ENCODE measurements around the gene GRXCR1. TPM values are rescaled to one million over a fixed set of nuclear protein-coding genes. Genes with fewer than 3 reads are reported as not detected.

The GRXCR1 gene
- total and polyA plus RNA-seq, 5 donors from 2014 or later: not detected

GRCh38 chr4:42906891-42907759, 14.6 kb downstream of the GRXCR1 start:
- Mint-ChIP-seq H3K36me3 (no peaks in the 10 kb centered on the region), H3K4me3 (no peak overlapping the region), H3K27me3 (peaks cover 10% of the 10 kb centered on the region), H3K27ac (no peak overlapping the region), H3K9me3 (peaks cover 0 to 2% (median 0%) of the 10 kb centered on the region in 7 donors), H3K4me1 (no peaks in the 10 kb centered on the region)
- H3K36me3 ChIP-seq (ENCODE audit: control insufficient read depth, insufficient read depth, low read length): no peaks in the 10 kb centered on the region
- H3K9me3 ChIP-seq (ENCODE audit: control insufficient read depth in 2 of 2, low read length in 2 of 2): no peaks in the 10 kb centered on the region
- H3K4me3 ChIP-seq (ENCODE audit: low read depth, low read length): no peak overlapping the region
- ATAC-seq (ENCODE audit: low read depth in 2 of 2): no peak
- H3K27me3 ChIP-seq (ENCODE audit: control insufficient read depth, insufficient read depth, low read length): no peaks in the 10 kb centered on the region
- DNase-seq: no peak
- H3K4me1 ChIP-seq (ENCODE audit: control insufficient read depth, insufficient read depth, low read length, poor library complexity, severe bottlenecking): no peaks in the 10 kb centered on the region
- no peak overlapping the region for H3K27ac ChIP-seq (ENCODE audit: insufficient read depth, low read length, poor library complexity, severe bottlenecking)

GRCh38 chr4:42910459-42910858, 17.9 kb downstream of the GRXCR1 start:
- no peak overlapping the region for H3K4me3 Mint-ChIP-seq
- no peaks in the 10 kb centered on the region for H3K4me1 Mint-ChIP-seq
- no peak for ATAC-seq (ENCODE audit: low read depth in 2 of 2)
- no peaks in the 10 kb centered on the region for H3K36me3 Mint-ChIP-seq
- no peak overlapping the region for H3K27ac Mint-ChIP-seq
- H3K27me3 Mint-ChIP-seq: peaks cover 5% of the 10 kb centered on the region
- Histone ChIP-seq H3K4me3 (ENCODE audit: low read depth, low read length) (no peak overlapping the region), H3K27ac (ENCODE audit: insufficient read depth, low read length, poor library complexity, severe bottlenecking) (no peak overlapping the region), H3K4me1 (ENCODE audit: control insufficient read depth, insufficient read depth, low read length, poor library complexity, severe bottlenecking) (no peaks in the 10 kb centered on the region), H3K36me3 (ENCODE audit: control insufficient read depth, insufficient read depth, low read length) (no peaks in the 10 kb centered on the region), H3K9me3 (ENCODE audit: control insufficient read depth in 2 of 2, low read length in 2 of 2) (no peaks in the 10 kb centered on the region), H3K27me3 (ENCODE audit: control insufficient read depth, insufficient read depth, low read length) (no peaks in the 10 kb centered on the region)
- DNase-seq: no peak
- peaks cover 0 to 2% (median 0%) of the 10 kb centered on the region in 7 donors for H3K9me3 Mint-ChIP-seq

- Histone ChIP-seq H3K27ac (ENCODE audit: insufficient read depth, low read length, poor library complexity, severe bottlenecking) (no peak overlapping the region), H3K36me3 (ENCODE audit: control insufficient read depth, insufficient read depth, low read length) (no peaks in the 10 kb centered on the region), H3K9me3 (ENCODE audit: control insufficient read depth in 2 of 2, low read length in 2 of 2) (no peaks in the 10 kb centered on the region), H3K4me1 (ENCODE audit: control insufficient read depth, insufficient read depth, low read length, poor library complexity, severe bottlenecking) (no peaks in the 10 kb centered on the region), H3K27me3 (ENCODE audit: control insufficient read depth, insufficient read depth, low read length) (no peaks in the 10 kb centered on the region), H3K4me3 (ENCODE audit: low read depth, low read length) (no peak overlapping the region)
- Mint-ChIP-seq H3K9me3 (peaks cover 0 to under 1% (median 0%) of the 10 kb centered on the region in 7 donors), H3K36me3 (no peaks in the 10 kb centered on the region), H3K27ac (no peak overlapping the region), H3K4me3 (no peak overlapping the region), H3K27me3 (no peaks in the 10 kb centered on the region), H3K4me1 (no peaks in the 10 kb centered on the region)
- no peak for ATAC-seq (ENCODE audit: low read depth in 2 of 2)
- no peak for DNase-seq
Measured at GRCh38 chr4:42914937-42915336, 22.4 kb downstream of the GRXCR1 start.

- H3K9me3 Mint-ChIP-seq: peaks cover 0 to 3% (median 0%) of the 10 kb centered on the region in 7 donors
- H3K9me3 ChIP-seq (ENCODE audit: control insufficient read depth in 2 of 2, low read length in 2 of 2): no peaks in the 10 kb centered on the region
- H3K36me3 ChIP-seq (ENCODE audit: control insufficient read depth, insufficient read depth, low read length): no peaks in the 10 kb centered on the region
- no peaks in the 10 kb centered on the region for H3K4me1 ChIP-seq (ENCODE audit: control insufficient read depth, insufficient read depth, low read length, poor library complexity, severe bottlenecking)
- no peak overlapping the region for H3K4me3 Mint-ChIP-seq
- H3K27me3 ChIP-seq (ENCODE audit: control insufficient read depth, insufficient read depth, low read length): no peaks in the 10 kb centered on the region
- no peak overlapping the region for H3K4me3 ChIP-seq (ENCODE audit: low read depth, low read length)
- no peak for DNase-seq
- H3K36me3 Mint-ChIP-seq: no peaks in the 10 kb centered on the region
- H3K27me3 Mint-ChIP-seq: peaks cover under 1% of the 10 kb centered on the region
- no peaks in the 10 kb centered on the region for H3K4me1 Mint-ChIP-seq
- H3K27ac ChIP-seq (ENCODE audit: insufficient read depth, low read length, poor library complexity, severe bottlenecking): no peak overlapping the region
- ATAC-seq (ENCODE audit: low read depth in 2 of 2): no peak
- no peak overlapping the region for H3K27ac Mint-ChIP-seq
Measured at GRCh38 chr4:42915484-42915883, 23.0 kb downstream of the GRXCR1 start.

- Mint-ChIP-seq H3K9me3 (peaks cover 0 to 4% (median 0%) of the 10 kb centered on the region in 7 donors), H3K36me3 (no peaks in the 10 kb centered on the region), H3K27ac (no peak overlapping the region), H3K4me1 (no peaks in the 10 kb centered on the region), H3K27me3 (peaks cover 9% of the 10 kb centered on the region), H3K4me3 (no peak overlapping the region)
- DNase-seq (no peak), ATAC-seq (ENCODE audit: low read depth in 2 of 2) (no peak)
- Histone ChIP-seq H3K4me3 (ENCODE audit: low read depth, low read length) (no peak overlapping the region), H3K27me3 (ENCODE audit: control insufficient read depth, insufficient read depth, low read length) (no peaks in the 10 kb centered on the region), H3K9me3 (ENCODE audit: control insufficient read depth in 2 of 2, low read length in 2 of 2) (no peaks in the 10 kb centered on the region), H3K27ac (ENCODE audit: insufficient read depth, low read length, poor library complexity, severe bottlenecking) (no peak overlapping the region), H3K4me1 (ENCODE audit: control insufficient read depth, insufficient read depth, low read length, poor library complexity, severe bottlenecking) (no peaks in the 10 kb centered on the region), H3K36me3 (ENCODE audit: control insufficient read depth, insufficient read depth, low read length) (no peaks in the 10 kb centered on the region)
Measured at GRCh38 chr4:42917296-42917695, 24.8 kb downstream of the GRXCR1 start.

- H3K36me3 ChIP-seq (ENCODE audit: control insufficient read depth, insufficient read depth, low read length): no peaks in the 10 kb centered on the region
- Mint-ChIP-seq H3K27me3 (peaks cover 9% of the 10 kb centered on the region), H3K4me1 (no peaks in the 10 kb centered on the region), H3K9me3 (peaks cover 0 to 4% (median 0%) of the 10 kb centered on the region in 7 donors), H3K4me3 (no peak overlapping the region), H3K36me3 (no peaks in the 10 kb centered on the region), H3K27ac (no peak overlapping the region)
- H3K4me3 ChIP-seq (ENCODE audit: low read depth, low read length): no peak overlapping the region
- H3K4me1 ChIP-seq (ENCODE audit: control insufficient read depth, insufficient read depth, low read length, poor library complexity, severe bottlenecking): no peaks in the 10 kb centered on the region
- no peaks in the 10 kb centered on the region for H3K27me3 ChIP-seq (ENCODE audit: control insufficient read depth, insufficient read depth, low read length)
- H3K9me3 ChIP-seq (ENCODE audit: control insufficient read depth in 2 of 2, low read length in 2 of 2): no peaks in the 10 kb centered on the region
- ATAC-seq (ENCODE audit: low read depth in 2 of 2) (no peak), DNase-seq (no peak)
- no peak overlapping the region for H3K27ac ChIP-seq (ENCODE audit: insufficient read depth, low read length, poor library complexity, severe bottlenecking)
Measured at GRCh38 chr4:42923431-42923830, 30.9 kb downstream of the GRXCR1 start.

GRCh38 chr4:42925921-42926320, 33.4 kb downstream of the GRXCR1 start:
- no peaks in the 10 kb centered on the region for H3K36me3 Mint-ChIP-seq
- peaks cover 4% of the 10 kb centered on the region for H3K27me3 Mint-ChIP-seq
- Histone ChIP-seq H3K27ac (ENCODE audit: insufficient read depth, low read length, poor library complexity, severe bottlenecking) (no peak overlapping the region), H3K27me3 (ENCODE audit: control insufficient read depth, insufficient read depth, low read length) (no peaks in the 10 kb centered on the region), H3K36me3 (ENCODE audit: control insufficient read depth, insufficient read depth, low read length) (no peaks in the 10 kb centered on the region), H3K4me3 (ENCODE audit: low read depth, low read length) (no peak overlapping the region), H3K9me3 (ENCODE audit: control insufficient read depth in 2 of 2, low read length in 2 of 2) (no peaks in the 10 kb centered on the region), H3K4me1 (ENCODE audit: control insufficient read depth, insufficient read depth, low read length, poor library complexity, severe bottlenecking) (no peaks in the 10 kb centered on the region)
- H3K4me1 Mint-ChIP-seq: no peaks in the 10 kb centered on the region
- no peak overlapping the region for H3K27ac Mint-ChIP-seq
- H3K9me3 Mint-ChIP-seq: peaks cover 0 to 3% (median 0%) of the 10 kb centered on the region in 7 donors
- H3K4me3 Mint-ChIP-seq: no peak overlapping the region
- no peak for ATAC-seq (ENCODE audit: low read depth in 2 of 2)
- no peak for DNase-seq

- no peak for DNase-seq
- peaks cover 0 to 5% (median 0%) of the 10 kb centered on the region in 7 donors for H3K9me3 Mint-ChIP-seq
- H3K4me1 ChIP-seq (ENCODE audit: control insufficient read depth, insufficient read depth, low read length, poor library complexity, severe bottlenecking): no peaks in the 10 kb centered on the region
- no peaks in the 10 kb centered on the region for H3K36me3 Mint-ChIP-seq
- no peaks in the 10 kb centered on the region for H3K4me1 Mint-ChIP-seq
- H3K27me3 ChIP-seq (ENCODE audit: control insufficient read depth, insufficient read depth, low read length): no peaks in the 10 kb centered on the region
- no peaks in the 10 kb centered on the region for H3K27me3 Mint-ChIP-seq
- no peak overlapping the region for H3K4me3 ChIP-seq (ENCODE audit: low read depth, low read length)
- no peak for ATAC-seq (ENCODE audit: low read depth in 2 of 2)
- no peaks in the 10 kb centered on the region for H3K9me3 ChIP-seq (ENCODE audit: control insufficient read depth in 2 of 2, low read length in 2 of 2)
- H3K4me3 Mint-ChIP-seq: no peak overlapping the region
- no peak overlapping the region for H3K27ac ChIP-seq (ENCODE audit: insufficient read depth, low read length, poor library complexity, severe bottlenecking)
- H3K27ac Mint-ChIP-seq: no peak overlapping the region
- H3K36me3 ChIP-seq (ENCODE audit: control insufficient read depth, insufficient read depth, low read length): no peaks in the 10 kb centered on the region
Measured at GRCh38 chr4:42927946-42928345, 35.4 kb downstream of the GRXCR1 start.
